Activated T-cell treated with anti-CD3 and anti-CD28 coated beads, Interleukin-2, amount 50 U/mL, for 48 hours (primary cell): Measurements from ENCODE around the gene MICALL1.
"Not testable (repeated sequence)": the region's sequence is repeated elsewhere in the genome, so short reads cannot be mapped to it uniquely, and the experiment has no call there.

Experiments used
- DNase-seq, 2 experiments: peaks; one replicate each; pipeline ENCODE4 v3.0.0-alpha.2; 2020

MICALL1 gene

DNA sequence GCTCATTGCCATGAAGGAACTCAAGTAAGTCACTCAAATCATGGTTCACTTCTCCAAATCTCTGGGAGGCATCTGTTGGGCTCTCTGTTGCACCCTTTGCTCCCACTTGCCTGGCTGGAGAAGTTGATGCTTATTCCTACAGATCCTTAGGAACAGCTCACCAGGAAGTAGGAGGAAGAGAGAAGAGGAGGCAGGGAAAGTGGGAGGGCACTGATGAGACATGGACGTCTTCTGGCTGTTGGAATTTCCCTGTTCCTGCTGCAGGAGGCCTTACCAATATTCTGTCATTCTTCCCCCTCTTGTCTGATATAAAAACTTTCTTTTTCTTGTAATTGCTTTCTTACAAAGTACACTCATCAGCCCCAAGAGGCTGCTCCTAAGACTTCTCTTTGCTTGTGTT is 61.0 kb downstream of the MICALL1 start:
- DNase-seq = no peak

DNA sequence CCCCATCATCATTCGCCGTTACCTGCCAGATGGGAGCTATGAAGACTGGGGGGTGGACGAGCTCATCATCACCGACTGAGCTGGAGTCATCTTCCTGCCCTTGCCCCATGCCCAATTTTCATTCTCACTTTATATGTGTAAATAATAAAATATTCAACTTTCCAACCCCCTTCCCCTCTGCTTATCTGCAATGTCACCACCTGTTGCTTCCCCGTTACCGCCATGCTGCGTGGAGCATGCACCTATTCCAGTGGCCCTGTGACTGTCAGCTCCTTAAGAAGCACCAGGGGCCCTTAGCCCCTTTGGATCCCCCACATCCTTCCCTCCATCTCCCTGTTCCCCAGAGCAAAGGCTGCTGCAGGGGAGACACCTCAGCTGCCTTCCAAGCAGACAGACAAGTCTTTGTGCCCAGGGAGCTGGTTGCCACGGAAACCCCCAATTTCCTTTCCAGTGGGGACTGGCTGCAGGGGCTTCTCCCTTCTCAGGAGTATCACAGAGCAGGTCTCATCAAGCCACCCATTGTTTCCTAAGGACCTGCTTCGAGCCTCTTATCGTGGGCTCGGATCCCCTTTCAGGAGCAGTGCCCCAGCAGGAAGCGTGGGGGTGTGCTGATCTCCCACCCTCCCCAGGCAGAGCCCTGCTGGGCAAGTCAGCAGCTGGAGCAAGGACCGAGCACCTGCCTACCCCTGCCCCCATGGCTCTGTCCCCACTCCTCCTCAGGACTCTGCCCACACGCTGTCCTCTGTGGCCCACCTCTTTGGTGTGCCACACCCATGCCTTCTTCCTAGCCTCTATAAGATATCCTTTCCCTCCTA is 61.7 kb downstream of the MICALL1 start:
- no peak for DNase-seq

- no peak for DNase-seq
Measured at GRCh38 chr22:37968452-37969251, 62.6 kb downstream of the MICALL1 start.

GRCh38 chr22:37970864-37971263 is 64.8 kb downstream of the MICALL1 start:
- no peak for DNase-seq

GRCh38 chr22:37971475-37972434 is 65.7 kb downstream of the MICALL1 start:
- no peak for DNase-seq

DNA sequence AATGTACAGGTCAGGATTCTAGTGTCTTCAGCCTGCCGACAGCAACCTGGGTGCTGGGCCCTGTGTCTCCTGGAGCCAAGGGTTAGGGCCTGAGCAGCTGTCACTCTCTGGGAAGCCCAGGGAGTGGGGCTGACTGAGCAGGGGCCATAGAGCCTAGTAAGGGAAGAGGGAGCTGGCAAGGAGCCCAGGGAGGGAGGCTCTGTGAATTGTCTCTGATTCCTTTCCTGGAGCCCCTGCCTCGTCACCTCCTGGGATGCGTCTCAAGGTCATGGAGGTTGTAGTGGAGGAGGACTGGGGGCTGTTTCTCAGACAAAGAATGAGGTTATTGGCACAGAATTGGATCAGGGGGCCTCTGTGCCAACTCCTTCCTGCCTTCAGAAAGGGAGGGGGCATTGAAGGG is 66.4 kb downstream of the MICALL1 start:
- no peak for DNase-seq

DNA sequence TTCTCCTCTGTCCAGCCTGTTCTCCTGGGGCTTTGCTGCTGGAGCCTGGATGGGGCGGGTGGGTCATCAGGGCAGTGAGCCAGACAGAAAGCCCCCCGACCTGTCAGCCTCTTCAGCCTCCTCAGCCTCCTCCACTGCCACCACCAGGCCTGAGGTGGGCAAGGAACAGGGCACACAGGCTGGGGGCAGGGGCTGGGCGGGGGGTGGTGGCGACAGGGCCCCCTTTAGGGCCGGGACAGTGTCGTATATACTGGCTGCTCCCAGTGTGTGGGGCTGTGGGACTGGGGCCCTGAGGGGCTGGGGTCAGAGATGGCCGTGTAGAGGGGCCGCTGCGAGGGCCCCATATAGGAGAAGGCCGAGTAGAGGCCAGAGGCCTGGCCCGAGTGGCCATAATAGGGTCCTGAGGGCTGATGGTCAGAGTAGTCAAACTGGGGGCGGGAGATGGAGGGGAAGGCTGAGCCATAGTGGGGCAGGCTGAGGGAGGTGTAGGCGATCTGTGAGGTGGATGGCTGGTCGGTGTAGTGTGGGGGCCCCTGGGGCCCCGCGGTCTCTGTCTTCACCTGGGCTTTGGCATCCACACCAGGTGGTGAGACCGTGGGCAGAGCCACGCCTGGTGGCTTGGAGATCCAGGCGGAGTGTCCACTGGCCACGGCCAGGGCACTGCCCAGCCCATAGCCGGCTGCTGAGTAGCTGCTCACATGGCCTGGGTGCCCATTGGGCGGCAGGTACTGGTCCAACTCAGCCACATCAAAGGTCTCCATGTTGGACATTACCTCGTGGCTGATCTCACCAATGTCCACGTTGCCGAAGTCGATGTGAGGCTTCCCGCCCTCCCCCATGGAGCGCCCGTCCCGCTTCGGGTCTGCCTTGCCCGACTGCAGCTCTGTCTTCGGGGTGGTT is 67.4 kb downstream of the MICALL1 start:
- no peak for DNase-seq

DNA sequence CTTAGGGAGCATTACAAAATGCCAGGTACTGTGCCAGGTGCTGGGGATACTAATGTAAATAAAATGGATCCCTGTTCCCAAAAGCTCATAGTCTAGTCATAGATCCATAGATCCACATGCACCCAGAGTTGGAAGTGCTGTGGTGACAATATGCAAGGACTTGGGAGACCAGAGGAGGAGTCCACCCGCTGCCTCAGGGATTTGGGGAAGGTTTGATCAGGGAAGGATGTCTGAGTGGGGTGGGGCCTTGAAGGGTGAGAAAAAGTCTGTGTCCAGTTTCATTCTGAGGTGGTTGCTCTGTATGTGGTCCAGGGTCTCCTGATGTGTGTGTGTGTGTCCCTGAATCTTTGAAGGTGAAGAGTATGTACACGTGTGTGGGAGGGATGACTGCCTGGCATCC is 69.1 kb downstream of the MICALL1 start:
- DNase-seq = no peak

- not testable (repeated sequence) for DNase-seq
Measured at GRCh38 chr22:37976022-37976421, 69.9 kb downstream of the MICALL1 start.

GRCh38 chr22:37976547-37976946 is 70.5 kb downstream of the MICALL1 start:
- no peak for DNase-seq

- no peak for DNase-seq
Measured at GRCh38 chr22:37979782-37980181, 73.7 kb downstream of the MICALL1 start.

DNA sequence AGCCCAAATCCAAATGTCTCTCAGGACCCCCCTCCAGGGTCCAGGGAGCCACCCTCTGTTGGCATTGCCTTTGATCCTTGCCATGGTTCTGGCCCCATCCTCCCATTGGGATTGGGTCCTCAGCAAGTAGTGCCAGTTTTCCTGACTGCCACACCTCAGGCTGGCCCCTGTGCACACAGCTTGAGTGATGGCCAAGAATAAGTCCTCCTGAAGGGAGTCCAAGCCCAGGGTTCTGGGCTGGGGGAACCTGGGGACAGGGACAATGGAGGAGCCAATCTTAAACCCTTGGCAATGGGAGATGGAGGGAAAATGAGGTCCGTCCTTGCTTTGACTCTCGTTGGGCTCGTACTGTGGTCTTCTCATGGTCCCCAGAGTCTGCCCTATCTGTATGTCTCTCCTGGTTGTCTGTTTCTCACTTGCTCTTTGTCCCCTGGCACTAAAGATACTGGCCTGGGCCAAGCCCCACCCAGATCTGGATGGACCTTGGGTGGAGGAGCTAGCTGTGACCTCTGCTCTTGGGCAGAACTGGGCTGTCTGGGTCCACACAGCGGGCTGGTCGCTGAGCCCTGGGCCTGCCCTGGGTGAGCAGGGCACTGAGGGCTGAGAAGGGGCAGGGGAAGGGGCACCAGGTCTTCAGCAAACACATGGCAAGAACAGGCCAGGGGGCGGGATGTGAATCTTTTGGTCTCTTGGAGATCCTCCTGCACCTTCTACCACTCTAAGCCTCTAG is 75.3 kb downstream of the MICALL1 start:
- DNase-seq = no peak

- no peak for DNase-seq
Measured at GRCh38 chr22:37982151-37982785, 76.2 kb downstream of the MICALL1 start.

- no peak for DNase-seq
Measured at GRCh38 chr22:37982938-37983859, 77.1 kb downstream of the MICALL1 start.

DNA sequence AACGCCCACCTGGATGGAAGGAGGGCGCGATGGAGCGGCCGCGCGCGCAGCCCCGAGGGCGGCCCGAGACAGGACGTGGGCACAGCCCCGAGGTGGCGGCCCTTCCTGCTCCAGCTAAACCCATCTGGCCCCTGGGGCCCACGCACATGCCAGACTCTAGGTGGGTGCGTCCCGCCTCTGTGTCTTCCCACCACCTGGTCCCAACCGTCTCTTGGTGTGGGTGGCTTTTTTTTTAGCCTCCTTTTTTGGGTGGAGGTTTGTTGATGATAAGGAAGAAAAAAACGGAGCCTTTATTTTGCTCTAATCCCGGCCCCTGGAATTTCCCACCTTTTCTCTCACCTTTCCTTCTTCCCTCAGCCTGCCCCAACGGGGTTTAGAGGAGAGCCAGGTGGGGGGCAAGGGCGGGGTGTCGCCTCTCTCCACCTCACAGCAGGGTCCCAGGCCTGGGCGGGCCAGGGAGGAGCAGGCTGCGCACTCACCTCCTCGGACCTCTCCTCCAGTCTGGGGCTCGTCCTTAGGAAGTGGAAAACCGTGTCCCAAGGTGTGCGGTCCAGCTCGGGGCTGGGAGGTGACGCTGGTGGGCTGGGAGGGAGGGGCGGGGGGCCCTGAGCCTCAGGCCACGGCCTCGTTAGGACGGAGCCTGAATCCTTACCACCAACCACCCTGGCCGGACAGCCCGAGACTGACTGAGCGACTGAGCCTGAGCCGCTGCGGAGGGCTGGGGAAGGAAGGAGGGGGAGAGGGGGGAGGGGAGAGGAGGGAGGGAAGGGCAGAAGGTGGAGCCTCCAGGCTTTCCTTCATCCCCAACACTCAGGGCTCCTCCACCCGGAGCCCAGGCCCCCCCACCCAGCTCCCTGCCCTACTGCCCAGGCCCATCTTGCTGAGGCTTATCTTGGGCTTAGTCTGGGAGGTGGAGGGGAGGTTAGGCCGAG is 78.0 kb downstream of the MICALL1 start, which contains the start of gene SOX10:
TSS of gene SOX10 (minus strand) at position 696 of the 932 bp plus-strand sequence. CDS start 771 bp downstream, outside the sequence.
- DNase-seq = no peak

DNA sequence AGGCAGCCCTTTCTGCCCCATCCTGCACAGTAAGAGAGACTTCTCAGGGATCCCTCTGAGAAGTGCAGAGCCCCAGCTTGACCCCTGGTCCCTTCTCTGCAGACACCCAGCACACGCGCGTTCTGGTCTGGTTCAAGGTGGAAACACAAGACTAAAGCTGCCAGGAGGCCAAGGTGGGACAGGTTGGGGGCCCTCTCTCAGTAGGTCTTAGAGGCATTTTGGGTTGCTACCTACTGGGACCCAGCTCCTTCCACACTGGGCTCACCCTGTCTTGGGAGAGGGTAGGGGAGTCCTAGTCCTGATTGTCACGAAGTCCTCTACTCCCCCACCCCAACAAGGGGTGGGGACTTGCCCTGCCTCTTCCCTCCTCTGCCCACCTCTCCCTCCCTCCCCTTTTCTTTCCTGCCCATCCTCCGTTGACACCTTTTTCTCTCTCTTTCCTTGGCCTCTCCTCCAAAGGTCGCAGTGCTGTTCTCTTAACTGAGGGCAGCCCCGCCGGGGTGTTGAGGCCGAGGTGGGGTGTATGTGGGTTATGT is 79.0 kb downstream of the MICALL1 start:
- no peak for DNase-seq

GRCh38 chr22:37985751-37986281 is 79.7 kb downstream of the MICALL1 start:
- DNase-seq = no peak

DNA sequence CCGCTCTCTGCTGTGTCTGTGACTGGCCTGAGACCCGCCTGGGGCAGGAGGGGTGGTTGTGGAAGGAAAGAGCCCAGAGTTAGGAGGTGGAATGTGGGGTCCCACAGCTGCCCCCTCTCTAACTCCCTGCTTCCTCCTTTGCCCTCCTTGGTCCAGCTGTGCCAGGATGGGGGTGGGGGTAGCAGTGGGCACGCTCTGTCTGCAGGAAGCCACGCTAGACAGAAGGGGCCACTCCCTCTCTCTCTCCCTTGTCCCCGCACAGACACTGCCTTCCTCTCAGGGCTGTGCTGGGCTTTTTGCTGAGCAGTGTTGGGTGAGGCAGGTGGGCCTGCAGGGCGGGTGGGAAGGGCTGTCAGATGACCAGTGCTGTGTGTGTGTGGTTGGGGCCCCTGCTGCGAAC is 80.3 kb downstream of the MICALL1 start:
- no peak for DNase-seq
